GM19324 (cell line): ENCODE results near the gene PRPF6.

Experiments
- ATAC-seq: cut with Tn5 transposase; IDR thresholded peaks from one replicate; pipeline ENCODE4 v1.9.1; 2021; ENCODE audit warnings: mild to moderate bottlenecking, moderate library complexity; ENCODE audit not compliant: unreplicated experiment, low FRiP score

Gene PRPF6

DNA sequence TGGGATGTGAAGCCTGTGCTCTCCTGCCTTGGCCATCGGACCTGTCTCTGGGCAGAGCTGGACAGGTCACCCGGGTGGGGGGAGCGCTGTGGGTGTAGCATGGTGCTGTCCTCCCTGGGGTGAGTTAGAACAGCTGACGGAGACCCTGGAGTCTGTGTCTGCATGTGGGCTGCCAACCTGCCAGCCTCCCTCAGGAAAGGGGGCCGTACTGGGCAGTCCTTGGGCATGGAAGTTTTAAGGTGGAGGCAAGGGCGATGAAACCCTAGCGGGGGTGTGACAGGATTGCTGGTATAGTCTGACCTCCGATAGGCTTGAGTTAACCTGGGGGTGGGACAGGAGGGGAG, 66.1 kb downstream of the PRPF6 start:
- no peak for ATAC-seq

DNA sequence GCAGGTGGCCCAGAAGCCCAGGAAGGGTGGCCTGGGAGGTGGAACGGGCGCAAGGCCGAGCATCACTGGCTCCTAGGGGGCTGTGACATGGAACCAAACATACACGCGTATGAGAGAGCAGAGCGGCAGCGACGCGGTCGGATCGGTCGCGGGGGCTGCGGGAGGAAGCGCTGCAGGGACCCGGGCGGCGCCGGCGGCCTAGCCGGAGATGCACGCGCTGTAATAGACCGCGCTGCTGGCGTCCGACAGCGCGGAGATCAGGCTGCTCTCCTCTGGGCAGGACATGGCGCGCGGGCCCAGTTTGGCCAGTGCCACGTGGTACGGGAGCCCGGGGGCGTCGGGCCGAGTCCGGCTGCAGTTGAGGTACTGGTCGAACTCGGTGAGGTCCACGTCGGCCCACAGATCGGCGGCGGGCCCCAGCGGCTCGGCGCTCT, 67.1 kb downstream of the PRPF6 start:
- ATAC-seq = no peak

DNA sequence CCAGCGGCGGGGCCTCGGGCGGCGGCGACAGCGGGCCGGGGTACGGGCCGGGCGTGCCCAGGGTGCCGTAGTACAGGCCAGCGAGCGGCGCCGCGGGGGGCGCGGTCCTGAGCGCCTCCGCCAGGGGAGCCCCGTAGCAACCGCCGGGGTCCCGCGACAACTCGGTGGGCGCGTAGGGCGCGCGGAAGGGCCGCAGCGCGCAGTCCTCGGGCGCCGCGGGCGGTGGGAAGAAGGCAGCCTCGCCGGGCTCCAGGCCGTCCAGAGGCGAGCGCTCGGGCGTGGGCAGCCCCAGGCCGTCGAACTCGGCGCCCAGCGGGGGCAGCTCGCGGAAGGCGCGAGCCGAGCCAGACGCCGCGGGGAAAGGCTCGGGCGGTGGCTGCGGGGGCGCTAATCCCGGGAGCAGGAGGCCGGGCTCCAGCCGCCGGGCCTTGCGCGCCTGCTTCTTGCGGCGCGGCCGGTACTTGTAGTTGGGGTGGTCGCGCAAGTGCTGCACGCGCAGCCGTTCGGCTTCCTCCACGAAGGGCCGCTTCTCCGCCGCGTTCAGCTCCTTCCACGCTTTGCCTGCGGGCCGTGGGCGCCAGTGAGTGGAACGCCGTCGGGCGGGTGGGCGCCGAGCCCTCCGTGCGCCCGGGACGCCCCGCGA, 67.6 kb downstream of the PRPF6 start:
- ATAC-seq = no peak

DNA sequence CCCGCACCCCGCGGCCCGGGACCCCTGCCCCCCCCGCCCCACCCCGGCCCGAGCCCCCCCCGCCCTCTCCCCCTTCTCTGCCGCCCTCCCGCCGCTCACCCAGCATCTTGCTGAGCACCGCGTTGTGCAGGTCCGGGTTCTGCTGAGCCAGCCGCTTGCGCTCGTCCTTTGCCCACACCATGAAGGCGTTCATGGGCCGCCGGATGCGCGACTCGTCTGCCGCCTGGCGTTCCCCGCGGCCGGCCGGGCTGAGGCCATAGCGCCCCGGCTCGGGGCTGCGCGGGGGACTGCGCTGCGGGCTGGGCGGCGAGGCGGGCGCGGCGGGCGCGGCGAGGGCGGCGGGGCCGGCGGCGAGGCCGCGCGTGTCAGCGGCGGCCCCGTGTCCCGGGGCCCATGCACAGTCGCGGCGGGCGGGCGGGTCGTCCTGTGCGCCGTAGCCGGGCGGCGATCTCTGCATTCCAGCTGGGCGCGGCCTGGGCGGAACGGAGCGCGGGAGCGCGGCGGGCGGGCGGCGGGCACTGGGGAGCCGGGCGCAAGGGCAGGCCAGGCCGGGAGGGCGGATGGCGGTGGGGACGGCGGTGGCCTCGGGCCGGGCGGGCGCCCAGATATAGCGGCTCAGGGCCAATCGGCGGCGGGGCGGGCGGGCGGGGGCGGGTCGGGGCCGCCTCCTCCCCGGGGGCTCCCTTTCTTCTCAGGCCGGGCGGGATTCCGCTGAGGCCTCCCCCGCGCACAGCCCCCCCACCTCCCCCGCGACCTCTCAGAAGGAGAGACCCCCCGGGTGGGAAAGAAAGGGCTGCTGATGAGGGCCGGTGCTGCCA, 68.3 kb downstream of the PRPF6 start, which contains the start of gene SOX18:
SOX18 (minus strand) TSS at position 580 of the 818 bp plus-strand sequence; CDS start at position 457, 123 bp downstream.
- no peak for ATAC-seq

DNA sequence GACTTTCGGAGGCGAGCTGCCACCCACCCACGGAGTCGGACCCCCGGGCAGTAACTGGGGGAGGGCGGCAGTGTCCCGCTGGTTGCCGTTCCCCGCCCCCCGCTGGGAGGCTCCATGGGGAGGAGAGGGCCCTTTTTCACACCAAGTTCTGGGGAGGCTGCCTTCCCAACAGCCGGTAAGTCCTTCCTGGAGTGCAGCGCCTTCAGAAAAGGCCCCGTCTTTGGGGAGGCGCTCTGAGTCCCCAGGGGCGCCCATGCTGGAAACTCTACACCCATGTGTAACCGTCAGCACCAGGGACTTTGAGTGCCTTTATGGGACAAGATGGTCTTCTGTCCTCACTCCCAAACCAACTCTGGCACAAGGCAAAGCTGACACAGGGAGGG, 68.9 kb downstream of the PRPF6 start:
- ATAC-seq = no peak

DNA sequence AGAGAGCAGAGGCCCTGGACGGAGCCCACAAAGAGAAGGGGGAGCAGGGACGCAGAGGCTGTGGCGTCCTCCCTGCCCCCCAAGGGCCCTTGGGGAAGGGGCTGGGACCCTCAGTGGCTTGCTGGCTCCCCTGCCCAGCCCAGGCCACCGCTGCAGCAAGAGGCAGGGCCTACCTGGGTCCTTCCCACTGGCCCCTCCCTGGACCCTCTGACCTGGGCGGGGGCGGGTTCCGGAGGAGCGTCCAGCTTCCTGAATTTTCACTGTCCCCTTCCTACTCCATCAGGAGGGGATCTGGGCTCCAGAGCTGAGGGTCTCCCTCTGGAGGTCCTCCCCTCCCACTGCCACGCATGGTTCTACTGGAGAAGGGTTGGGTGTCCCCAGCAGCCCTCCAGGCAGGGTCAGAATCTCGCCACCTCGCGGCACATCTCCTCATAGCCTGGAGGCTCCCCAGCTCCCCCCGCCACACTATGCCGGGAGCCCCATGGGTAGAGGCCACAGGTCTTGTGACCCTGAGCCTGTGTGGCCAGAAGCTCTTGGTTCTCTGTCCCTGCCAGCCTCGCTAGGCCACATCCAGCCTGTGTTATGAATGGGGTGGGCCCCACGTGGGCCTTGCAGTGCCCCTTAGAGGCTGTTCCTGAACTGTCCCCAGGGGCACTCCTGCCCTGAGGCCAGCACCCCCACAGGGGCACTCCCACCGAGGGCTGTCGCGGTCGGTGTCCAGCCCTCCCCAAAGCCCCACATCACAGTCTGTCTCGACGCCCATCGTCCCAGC, 69.5 kb downstream of the PRPF6 start:
- ATAC-seq = no peak

DNA sequence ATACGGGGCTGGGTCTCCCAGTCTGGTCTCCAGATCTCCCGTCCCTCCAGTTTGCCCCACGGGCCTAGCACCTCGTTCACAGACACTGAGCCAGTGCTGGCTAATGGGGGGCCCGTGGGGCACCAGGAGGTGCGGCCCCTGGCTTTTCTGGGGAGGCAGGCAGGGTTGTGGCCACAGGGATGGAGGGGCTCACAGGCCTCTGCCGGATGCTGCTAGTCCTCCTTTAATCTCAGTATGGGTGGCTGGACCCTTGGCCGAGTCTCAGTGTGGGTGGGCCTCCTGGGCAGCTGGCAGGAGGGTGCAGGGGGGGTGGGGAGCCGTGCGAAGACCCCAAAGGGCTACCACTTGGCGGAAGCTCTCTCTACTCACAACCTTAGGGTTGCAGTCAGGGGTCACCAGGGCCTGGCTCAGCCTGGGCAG, 70.1 kb downstream of the PRPF6 start:
- ATAC-seq = no peak

DNA sequence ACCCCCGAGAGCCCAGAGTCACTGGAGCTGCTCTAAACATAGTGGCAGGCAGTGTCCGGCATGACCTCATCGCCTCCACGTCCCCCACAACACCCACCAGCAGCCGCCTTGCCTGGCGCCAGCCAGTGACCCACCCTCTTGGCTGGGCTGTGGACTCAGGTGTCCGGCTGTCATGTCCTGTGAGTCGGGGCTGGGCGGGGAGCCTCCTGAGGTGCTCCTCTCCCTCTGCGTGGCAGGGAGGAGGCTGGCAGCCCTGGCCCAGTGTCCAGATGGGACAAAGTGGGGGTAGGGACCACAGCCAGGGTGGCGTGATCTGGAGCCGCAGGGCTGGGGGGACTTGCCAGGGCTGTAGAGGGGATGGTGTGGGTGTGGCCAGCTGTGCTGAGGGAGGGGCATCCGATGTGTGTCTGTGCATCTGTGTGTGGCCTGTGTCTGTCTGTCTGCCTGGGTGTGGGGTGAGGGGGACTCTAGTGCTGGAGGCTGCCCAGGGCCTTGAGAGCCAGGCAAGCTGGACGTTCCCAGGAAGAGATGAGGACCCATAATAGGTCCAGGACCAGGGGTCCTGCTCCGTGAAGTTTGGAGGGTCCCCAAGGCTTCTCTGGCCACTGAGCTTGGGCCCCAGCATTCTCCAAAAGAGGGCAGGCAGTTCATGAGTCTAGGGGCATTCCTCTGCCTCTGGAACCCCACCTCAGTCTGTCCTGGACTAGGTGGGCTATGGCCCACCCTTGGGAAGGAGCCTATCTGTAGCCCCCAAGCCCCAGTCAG, 70.8 kb downstream of the PRPF6 start:
- ATAC-seq = no peak

DNA sequence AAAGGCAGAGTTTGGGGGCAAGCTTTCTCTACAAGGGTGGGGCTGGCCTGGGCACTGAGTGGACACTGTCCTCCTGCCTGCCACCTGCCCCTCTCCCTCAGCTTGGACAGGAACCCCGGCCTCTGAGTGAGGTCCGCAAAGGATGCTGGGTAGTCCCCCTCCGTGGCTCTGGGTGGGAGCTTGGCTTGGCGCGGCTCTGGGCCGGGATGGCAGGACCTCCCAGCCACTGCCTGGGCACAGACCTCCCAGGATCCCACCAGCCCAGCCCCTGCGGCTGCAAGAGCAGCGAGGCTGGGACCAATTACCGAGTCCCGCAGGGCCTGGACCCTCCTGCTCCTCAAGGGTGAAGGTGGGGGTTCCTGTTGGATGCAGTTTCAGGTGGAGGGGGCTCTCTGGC, 71.4 kb downstream of the PRPF6 start:
- ATAC-seq = no peak

DNA sequence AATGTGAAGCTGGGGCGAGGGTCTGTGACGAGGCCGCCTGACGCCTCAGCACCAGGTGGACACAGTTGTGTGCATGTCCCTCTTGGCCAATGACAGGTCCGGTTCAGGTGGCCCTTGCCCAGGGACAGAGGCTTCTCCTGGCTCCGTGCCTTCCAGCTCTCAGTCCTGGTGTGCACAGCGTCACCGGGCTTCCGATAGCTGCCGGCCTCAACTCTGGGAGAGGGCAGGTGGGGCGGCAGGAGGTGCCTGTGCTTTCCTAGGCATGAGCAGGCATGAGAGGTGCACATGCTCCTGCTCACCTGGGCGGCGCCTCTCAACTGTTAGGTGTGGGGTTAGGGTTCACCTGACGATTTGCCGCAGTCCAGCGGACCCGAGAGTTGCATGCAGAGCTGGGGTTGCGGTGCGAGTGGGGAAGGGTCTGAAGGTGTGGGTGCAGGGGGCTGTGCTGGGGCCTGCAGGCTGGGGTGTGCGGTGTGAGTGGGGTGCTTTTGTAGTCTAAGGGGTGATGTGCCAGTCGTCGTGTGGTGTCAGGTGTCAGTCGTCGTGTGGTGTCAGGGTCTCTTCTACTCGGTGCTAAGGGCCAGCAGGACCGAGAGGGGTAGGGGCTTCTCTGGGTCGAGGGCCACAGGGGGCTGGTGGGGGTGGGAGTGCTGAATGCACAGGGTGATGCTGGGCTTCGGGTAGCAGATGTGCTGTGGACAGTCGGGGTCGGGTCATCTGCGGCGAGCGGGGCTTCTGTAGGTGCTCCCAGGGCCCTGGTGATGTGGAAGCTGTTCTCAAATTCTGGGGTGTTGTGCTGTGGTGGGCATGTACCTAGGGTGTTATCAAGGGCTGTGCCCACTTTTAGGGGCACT, 72.3 kb downstream of the PRPF6 start:
- ATAC-seq = no peak

DNA sequence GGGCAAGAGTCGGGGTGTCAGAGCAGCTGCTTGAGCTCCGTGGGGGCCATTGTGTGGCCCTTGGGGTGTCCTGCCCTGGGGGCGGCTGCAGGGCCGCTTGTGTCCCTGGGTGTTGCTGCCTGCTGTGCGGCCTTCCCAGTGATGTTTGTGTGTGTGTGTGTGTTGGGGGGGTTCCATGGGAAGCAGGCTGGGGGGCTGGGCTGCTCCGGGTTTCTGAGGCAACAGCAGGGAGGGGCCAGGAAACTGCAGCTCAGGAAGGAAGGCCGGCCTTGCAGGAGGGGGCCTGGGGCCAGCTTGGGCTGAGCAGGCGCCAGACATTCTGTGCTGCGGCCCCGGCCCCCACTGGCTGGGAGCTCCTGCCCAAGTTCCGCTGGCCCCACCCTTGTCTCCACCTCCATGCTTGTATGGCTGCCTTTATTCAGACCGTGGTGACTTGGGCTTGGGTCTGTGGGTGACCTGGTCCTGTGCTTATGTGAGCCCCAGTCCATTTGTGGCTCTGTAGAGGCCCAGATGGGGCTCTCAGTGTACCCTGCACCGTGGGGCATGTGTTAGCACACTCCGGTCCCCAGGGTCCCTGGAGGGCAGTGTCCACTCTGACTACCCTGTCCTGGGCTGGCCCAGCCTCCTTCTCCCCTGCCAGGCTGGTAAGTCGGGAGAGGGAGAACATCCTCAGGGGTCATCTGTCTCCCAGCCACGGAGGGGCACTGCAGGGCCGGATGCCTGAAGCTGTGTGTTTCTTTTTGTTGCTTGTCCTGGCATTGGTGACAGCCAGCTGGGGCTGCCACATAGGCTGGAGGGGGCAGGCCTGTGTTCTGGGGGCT, 73.1 kb downstream of the PRPF6 start:
- no peak for ATAC-seq

DNA sequence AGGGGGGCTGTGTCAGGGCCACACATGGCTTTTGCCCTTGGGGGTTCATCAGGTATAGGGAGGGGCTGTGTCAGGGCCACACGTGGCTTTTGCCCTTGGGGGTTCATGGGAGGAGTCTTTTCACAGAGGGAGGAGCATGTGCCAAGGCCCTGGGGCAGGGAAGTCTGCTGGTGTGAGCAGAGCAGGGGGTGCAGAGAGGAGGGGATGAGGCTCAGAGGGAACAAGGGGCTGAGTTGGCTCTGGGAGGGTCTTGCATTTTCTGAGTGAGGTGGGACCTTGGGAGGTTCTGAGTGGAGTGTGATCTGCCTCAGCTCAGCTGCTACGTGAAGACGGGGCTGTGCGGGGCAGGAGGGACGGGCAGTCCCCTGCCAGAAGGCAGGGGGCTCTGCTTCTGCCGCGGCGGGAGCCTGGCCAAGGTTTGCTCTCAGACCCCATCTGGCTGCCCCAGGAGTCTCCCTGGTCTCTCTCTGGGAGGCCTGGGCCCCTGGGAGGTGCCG, 74.5 kb downstream of the PRPF6 start:
- ATAC-seq = no peak

DNA sequence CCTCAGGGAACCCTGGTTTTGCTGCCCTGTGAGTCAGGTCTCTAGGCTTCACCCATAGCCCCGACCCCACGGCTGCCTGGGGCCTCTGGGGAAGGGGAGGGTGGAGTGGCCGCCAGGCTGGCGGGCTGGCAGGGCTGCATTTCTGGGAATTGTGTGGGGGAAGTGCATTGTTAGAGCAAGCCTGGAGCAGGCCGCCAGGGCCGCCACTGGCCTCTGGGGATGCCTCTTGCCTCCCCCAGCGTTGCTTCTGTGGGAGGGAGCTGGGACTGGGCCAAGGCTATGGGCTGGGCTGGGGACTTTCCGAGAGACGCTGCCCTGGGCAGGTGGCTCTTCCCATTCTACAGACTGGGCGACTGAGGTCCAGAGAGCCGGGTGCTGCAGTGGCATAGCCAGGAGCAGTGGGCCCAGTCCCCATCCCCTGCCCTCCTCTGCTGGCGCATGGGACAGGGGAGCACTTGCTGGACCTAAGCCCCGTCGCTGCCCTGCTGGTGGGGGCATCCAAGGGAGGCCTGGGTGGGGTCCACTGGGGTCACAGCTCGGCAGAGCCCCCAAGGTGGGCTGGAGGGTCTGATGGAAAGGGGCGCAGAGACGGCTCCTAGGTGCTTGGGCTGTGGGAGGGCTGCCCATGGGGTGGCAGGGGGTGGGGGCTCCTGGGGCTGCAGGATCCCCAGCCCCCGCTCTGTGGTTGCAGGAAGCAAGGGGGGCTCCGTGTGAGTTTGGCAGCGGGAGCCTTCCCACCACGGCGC, 75.1 kb downstream of the PRPF6 start:
- ATAC-seq = no peak

DNA sequence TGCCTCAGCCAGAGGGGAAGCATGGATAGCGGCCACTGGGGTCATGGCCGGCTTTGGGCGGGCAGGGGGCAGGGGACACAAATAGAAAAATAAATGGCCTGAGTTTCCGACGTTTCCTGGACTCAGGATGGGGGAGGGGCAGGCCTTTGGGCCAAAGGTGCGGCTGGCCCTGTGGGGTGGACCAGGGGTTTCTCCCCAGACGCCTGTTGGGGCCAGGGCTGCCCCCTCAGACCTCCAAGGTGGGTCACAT, 75.6 kb downstream of the PRPF6 start:
- ATAC-seq = no peak

DNA sequence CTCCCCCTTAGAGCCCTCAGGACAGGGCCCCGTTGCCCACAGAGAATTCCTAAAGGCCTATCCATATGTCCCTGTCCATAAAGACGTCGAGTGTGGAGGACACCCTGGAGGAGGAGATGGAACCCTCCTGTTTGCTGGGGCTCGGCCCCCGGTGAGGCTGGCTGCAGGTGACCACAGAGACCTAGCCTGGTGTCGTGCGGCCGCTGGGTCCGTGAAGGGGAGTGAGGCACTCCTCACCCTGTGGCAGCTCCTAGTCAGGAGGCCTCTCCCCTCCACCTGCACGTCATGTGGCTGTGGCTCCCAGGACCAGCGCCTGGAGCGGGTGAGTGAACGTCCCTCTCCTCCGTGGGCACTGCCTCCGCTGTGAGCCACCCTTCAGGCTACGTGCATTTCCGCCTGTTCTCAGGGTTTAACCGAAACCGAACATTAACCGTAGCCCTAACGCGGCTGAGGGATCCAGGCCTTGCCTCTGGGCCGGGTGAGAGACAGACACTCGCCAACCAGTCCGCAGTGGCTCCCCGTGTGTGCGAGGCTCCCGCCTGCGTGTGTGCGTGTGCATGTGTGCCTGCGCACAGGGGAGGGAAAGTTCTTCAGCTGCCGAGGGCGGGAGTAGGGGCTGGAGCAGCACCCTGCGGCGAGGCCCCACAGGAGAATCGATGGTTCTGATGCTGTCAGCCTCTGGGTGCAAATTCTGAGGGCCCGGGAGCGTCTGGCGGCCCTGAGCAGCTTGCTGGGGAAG, 76.1 kb downstream of the PRPF6 start:
- ATAC-seq = no peak

DNA sequence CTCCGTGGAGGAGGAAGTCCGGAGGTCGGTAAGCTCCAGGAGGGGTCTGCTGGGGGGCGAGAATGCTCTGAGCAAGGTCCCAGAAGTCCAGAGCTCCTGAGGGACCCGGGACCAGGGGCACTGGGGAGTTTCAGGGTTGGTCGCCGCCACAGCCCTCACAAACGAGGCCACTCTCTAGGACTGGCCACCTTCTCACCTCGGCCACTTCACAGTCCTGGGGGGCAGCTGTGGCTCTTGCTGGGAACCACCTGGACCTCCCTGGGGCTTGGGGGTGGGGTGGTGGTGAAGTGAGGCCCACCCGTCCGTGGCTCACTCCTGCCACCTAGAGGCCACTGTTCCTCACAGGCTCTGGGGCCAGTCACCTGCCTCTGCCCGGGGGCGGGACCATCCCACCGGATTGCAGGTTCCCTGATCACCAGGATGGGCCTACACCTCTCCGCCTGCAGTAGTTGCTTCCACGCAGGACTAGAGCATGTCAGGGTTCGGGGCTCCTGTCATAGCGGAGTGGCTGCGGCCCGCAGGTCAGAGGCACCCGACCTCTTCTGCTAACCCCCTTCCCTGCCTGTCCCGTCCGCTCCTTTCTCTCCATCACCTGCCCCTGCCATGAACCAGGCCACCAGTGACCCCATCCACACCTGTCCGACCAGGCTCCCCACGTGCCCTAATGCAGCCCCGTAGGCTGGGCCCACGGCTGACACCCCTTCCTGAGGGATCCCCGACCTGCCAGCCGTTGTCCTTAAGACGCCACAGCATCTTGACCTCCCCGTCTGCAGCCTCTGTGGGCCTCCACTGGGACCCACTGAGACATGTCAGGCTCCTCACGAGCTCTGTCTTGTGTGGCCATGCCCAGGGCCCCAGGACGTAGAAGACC, 76.9 kb downstream of the PRPF6 start:
- no peak for ATAC-seq

DNA sequence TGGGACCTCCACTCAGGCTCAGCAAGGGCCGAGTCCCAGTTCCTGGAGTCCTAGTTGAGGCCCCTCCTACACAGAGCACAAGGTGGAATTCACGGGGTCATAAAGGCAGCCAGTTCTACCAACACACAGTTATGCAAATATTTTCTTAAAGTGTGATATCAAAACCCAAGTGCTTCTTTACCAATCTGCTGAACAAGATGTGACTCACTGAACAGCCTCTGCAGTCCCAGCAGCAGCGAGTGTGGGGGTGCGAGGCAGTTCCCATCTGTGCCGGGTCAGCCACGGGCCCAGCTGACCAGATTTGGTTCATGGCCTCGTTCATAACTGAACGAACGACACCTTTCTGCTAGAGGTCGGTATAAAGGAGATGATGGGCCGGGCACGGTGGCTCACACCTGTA, 77.6 kb downstream of the PRPF6 start:
- no peak for ATAC-seq
